ENCODE measurements around the gene AKIRIN2. TPM values are rescaled to one million over a fixed set of nuclear protein-coding genes. Genes with fewer than 3 reads are reported as not detected.

Gene AKIRIN2
- polyA plus RNA-seq, 3 donors = 102 to 145 (median 118) TPM

DNA sequence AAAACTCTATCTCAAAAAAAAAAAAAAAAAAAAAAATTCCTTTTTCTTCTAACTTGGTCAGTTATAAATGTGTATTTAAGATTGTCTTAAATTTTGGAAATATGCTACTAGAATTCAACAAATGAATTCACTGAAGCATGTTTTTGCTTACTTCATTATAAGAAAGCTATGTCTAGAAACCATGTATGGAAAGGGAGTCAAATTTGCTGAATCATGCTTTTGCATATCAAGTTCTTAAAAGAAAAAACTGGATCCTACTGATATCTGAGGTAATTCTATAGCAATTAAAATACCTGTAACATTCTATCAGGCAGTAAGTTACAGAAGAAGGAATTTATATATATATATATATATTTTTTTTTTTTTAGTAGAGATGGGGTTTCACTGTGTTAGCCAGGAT, 27.7 kb downstream of the AKIRIN2 start:
- Histone ChIP-seq H2AFZ (ENCODE audit: insufficient read depth, low read depth, low read length, poor library complexity, severe bottlenecking) (no peak overlapping the region), H3K9me3 (replicated peaks in 1 of 2; ENCODE audit: control insufficient read depth in 1 of 2, insufficient read depth in 1 of 2, low read length in 2 of 2) (no peaks in the 10 kb centered on the region), H3K79me2 (ENCODE audit: insufficient read depth, low read length) (peaks cover 32% of the 10 kb centered on the region), H3K4me2 (replicated peaks; ENCODE audit: extremely low read depth, low read length, poor library complexity, severe bottlenecking) (no peak overlapping the region), H3K4me1 (ENCODE audit: control insufficient read depth in 1 of 2, insufficient read depth in 2 of 2, low read length in 2 of 2) (peaks cover 15 to 26% of the 10 kb centered on the region in 2 donors), H3K9ac (ENCODE audit: insufficient read depth, low read length, poor library complexity, severe bottlenecking) (no peak overlapping the region), H4K20me1 (ENCODE audit: insufficient read depth, low read length) (peaks cover 97% of the 10 kb centered on the region), H3K27ac (ENCODE audit: low read depth in 1 of 2, low read length in 2 of 2) (no peak overlapping the region), H3K27me3 (ENCODE audit: control insufficient read depth in 2 of 2, insufficient read depth in 2 of 2, low read length in 2 of 2) (no peaks in the 10 kb centered on the region), H3K4me3 (replicated peaks in 1 of 3; ENCODE audit: low read depth in 2 of 3, low read length in 3 of 3) (no peak overlapping the region), H3K36me3 (replicated peaks in 1 of 2; ENCODE audit: control insufficient read depth in 1 of 2, insufficient read depth in 2 of 2, low read length in 2 of 2) (peaks cover 43 to 94% of the 10 kb centered on the region in 2 donors)
- Mint-ChIP-seq H3K27me3 (ENCODE audit: low read depth in 3 of 3) (peaks cover 0 to 2% (median 1%) of the 10 kb centered on the region in 3 donors), H3K4me3 (no peak overlapping the region), H3K27ac (no peak overlapping the region), H3K4me1 (peaks cover 25% of the 10 kb centered on the region), H3K9me3 (no peaks in the 10 kb centered on the region), H3K36me3 (peaks cover 53 to 81% of the 10 kb centered on the region in 2 donors)
- intact Hi-C loops (cut with micrococcal nuclease) = loop anchor here in 1 of 2 donors (10.0 kb wide), 1 partner anchor 89 kb away; the partner anchor contains the start of gene RARS2
- no peak for DNase-seq
- no peak for TF ChIP-seq CTCF (IDR thresholded peaks at IDR 0.05)

DNA sequence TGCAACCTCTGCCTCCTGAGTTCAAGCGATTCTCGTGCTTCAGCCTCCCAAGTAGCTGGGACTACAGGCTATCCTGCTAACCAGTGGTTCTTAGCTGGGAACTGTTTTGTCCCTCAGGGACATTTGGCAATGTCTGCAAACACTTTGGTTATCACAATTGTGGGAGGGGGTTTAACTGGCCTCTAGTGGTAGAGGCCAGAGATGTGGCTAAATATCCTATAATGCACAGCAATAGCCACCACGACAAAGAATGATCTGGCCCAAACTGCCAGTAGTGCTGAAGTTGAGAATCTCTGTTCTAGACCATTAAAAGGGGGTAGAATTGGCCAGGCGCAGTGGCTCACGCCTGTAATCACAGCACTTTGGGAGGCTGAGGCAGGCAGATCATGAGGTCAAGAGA, 28.8 kb downstream of the AKIRIN2 start:
- no peaks in the 10 kb centered on the region for H3K9me3 ChIP-seq (replicated peaks in 1 of 2; ENCODE audit: control insufficient read depth in 1 of 2, insufficient read depth in 1 of 2, low read length in 2 of 2)
- H3K27me3 ChIP-seq (ENCODE audit: control insufficient read depth in 2 of 2, insufficient read depth in 2 of 2, low read length in 2 of 2) = no peaks in the 10 kb centered on the region
- no peak for DNase-seq
- H4K20me1 ChIP-seq (ENCODE audit: insufficient read depth, low read length) = peaks cover 90% of the 10 kb centered on the region
- H3K4me3 ChIP-seq (replicated peaks in 1 of 3; ENCODE audit: low read depth in 2 of 3, low read length in 3 of 3) = no peak overlapping the region
- H3K27ac ChIP-seq (ENCODE audit: low read depth in 1 of 2, low read length in 2 of 2) = no peak overlapping the region
- no peaks in the 10 kb centered on the region for H3K9me3 Mint-ChIP-seq
- H3K27ac Mint-ChIP-seq = peak overlapping the region in 4 of 7 donors; percentile 42 to 63 (median 56)
- peaks cover 15 to 26% of the 10 kb centered on the region in 2 donors for H3K4me1 ChIP-seq (ENCODE audit: control insufficient read depth in 1 of 2, insufficient read depth in 2 of 2, low read length in 2 of 2)
- intact Hi-C loops (cut with micrococcal nuclease) = loop anchor here in 1 of 2 donors (10.0 kb wide), 1 partner anchor 88 kb away; the partner anchor contains the start of gene RARS2
- 97% methylated on average over 3 of the region's 5 CpGs for WGBS (ENCODE audit: insufficient coverage)
- peaks cover 39 to 90% of the 10 kb centered on the region in 2 donors for H3K36me3 ChIP-seq (replicated peaks in 1 of 2; ENCODE audit: control insufficient read depth in 1 of 2, insufficient read depth in 2 of 2, low read length in 2 of 2)
- TF ChIP-seq CTCF (IDR thresholded peaks at IDR 0.05) = no peak
- no peak overlapping the region for H3K9ac ChIP-seq (ENCODE audit: insufficient read depth, low read length, poor library complexity, severe bottlenecking)
- H3K4me1 Mint-ChIP-seq = peaks cover 25% of the 10 kb centered on the region
- H3K4me2 ChIP-seq (replicated peaks; ENCODE audit: extremely low read depth, low read length, poor library complexity, severe bottlenecking) = no peak overlapping the region
- no peak overlapping the region for H3K4me3 Mint-ChIP-seq
- H2AFZ ChIP-seq (ENCODE audit: insufficient read depth, low read depth, low read length, poor library complexity, severe bottlenecking) = no peak overlapping the region
- peaks cover 22% of the 10 kb centered on the region for H3K79me2 ChIP-seq (ENCODE audit: insufficient read depth, low read length)
- H3K36me3 Mint-ChIP-seq = peaks cover 49 to 76% of the 10 kb centered on the region in 2 donors
- H3K27me3 Mint-ChIP-seq (ENCODE audit: low read depth in 3 of 3) = peaks cover 1 to 2% (median 2%) of the 10 kb centered on the region in 3 donors

Measured in CD14-positive monocyte (primary cell).